CD4-positive, alpha-beta T cell treated with Interleukin-4 for 1 hour (primary cell): ENCODE data around the gene PCNT.
"Not testable (repeated sequence)": the region's sequence is repeated elsewhere in the genome, so short reads cannot be mapped to it uniquely, and the experiment has no call there.

Source experiments
- DNase-seq, 2 donors: peaks; one replicate each; pipeline ENCODE4 v3.0.0-alpha.2; 2020 to 2022

The PCNT gene

DNA sequence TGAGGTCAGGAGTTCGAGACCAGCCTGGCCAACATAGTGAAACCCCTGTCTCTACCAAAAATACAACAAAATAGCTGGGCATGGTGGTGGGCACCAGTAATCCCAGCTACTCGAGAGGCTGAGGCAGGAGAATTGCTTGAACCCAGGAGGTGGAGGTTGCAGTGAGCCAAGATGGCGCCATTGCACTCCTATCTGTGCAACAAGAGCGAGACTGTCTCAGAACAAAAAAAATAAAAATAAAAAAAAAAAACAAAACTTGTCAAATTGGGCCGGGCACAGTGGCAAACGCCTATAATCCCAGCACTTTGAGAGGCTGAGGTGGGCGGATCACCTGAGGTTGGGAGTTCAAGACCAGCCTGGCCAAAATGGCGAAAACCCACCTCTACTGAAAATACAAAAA, 13.7 kb upstream of the PCNT start:
- DNase-seq, result not testable (repeated sequence)

DNA sequence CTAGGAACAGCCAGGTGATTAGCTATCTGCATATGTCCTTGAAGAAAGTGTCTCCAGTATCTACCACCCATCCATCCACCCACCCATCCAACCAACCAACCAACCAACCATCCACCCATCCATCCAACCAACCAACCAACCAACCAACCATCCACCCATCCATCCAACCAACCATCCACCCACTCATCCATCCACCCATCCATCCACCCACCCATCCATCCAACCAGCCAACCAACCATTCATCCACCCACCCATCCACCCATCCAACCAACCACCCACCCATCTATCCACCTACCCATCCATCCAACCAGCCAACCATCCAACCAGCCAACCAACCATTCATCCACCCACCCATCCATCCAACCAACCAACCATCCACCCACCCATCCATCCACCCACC, 12.4 kb upstream of the PCNT start:
- DNase-seq, result no peak

DNA sequence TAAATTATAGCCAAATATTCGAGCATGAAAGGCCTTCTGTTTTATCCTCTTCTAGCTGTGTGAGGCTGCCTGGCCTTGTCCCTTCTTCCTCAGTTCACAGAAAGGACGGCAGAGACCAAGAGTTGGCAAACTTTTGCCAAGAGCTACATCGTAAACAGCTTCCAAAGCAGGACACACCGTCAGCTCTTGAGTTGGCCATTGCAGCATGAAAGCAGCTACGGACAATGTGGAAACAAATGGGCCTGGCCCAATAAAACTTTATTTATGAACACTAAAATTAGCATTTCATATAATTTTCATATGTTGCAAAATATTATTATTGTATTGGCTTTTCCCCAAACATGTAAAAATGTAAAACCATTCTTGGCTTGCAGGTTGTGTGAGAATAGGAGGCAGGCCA, 11.0 kb upstream of the PCNT start:
- no peak for DNase-seq

DNA sequence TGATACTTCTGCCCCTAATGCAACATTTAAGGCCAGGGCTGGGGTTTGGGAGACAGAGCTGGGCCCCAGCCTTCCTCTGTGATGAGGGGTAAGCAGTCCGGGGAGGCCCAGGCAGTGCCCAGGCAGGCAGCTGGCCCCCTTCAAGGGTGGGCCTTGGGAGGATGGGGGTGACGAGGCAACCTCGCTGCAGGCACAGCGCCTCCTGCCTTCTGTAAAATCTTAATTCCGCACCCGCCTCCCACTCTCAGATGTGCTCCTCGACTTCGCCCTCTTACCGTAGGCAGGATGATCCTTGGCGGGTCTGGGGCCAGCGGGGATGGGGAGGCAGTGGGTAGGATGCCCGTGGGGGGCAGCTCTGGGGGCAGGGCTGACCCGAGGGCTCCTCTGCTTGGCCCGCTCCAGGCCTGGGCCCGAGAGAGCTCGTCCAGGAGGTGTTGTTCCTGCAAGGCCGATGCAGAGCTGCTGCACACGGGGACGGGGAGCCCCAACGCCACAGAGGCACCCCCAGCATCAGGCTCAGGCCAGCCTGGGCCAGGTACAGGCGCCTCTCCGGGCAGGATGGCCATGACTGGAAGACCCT, 9.4 kb upstream of the PCNT start:
- DNase-seq, result no peak

DNA sequence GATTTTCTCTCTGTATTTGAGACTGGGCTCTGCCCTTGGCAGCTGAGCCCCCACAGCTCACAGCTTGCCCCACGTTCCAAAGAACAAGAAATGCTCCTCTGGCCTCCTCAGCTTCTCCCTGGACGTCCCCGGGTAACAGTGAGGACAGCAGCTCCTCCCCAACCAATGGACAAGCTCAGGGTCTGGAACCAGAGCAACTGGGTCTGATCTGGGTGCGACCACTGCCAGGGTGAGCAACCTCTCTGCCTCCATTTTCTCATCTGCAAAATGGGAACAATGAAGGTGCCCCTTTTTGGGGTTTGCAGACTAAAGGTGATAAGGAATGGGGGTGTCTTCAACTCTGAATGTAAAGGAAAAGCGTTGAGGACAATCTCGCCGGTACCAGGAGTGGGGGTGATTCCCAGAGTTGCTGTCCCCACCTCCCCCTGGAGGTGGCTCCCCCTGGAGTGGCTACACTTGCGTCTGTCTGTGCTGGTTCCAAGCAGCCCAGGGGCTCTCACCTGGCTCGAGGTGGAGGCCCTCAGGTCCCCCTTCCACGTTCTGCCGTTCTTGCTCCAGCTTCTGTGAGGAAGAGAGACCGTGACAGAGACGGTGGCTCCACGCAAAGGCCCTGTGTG, 7.1 kb upstream of the PCNT start:
- no peak for DNase-seq

DNA sequence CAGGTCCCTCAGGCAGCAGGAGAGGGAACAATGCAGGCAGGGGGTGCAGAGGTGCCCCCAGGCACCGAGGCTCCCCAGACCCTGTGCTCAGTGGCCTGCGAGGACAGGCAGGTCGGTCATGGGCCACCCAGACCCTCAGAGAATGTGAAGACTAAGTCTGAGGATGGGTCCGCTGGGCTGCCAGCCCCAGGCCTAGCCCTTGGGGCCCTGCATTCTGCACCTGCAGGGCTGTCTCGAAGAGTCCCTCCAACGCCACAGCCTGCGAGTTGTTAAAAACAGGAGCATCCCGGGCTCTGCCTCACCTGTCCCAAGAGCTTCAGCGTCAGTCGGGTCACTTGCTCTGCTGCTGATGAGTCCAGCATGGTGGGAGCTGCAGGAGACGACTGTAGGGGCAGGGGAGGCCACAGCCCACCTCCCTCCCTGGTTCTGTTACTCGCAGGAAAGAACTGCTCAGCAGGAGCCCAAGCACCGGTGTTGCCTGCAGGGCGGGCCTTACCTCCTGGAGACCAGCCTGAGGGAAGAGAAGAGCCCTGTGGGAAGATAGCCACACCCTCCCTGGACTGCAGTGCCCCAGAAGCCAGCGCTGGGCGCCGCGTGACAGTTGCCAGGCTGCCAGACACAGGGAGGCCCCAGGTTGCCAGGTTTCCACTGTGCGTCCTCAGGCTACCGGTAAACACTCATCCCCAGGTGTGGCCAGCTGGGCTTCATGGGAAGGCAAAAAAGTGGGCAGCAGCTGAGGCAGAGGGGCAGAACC, 6.1 kb upstream of the PCNT start:
- DNase-seq, result no peak

DNA sequence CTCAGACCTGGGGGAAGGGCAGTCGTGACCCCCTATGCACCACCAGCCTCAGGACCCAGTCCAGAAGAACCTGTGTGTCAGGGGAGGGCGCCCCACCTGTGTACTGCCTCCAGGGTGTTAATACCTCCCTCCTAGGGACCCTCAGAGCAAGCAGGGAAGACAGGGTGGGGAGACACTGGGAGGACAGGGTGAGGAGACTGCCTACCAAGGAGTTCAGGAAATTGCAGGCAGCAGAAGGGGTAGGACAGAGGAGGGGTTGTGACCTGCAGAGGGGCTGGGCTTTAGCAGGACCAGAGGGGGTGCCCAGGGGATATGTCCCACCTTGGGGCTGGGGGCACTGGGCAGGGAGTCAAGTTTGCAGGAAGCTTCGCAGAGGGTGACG, 5.5 kb upstream of the PCNT start:
- DNase-seq, result no peak

DNA sequence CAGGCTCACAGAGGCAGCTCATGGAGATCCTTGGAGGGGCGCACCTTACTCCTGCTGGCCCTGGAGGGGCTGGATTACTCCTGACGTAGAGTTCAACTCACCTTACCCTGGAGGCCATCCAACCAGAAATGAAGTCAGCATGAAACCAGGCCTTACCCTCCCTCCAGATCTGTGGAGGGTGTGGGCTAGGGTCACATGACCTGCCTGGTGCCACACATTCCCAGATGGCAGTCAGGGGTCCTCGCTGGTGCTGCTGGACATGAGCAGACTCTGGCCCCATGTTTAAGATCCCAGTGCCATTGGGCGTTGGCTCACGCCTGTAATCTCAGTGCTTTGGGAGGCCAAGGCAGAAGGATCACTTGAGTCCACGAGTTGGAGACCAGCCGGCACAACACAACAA, 4.8 kb upstream of the PCNT start:
- no peak for DNase-seq

DNA sequence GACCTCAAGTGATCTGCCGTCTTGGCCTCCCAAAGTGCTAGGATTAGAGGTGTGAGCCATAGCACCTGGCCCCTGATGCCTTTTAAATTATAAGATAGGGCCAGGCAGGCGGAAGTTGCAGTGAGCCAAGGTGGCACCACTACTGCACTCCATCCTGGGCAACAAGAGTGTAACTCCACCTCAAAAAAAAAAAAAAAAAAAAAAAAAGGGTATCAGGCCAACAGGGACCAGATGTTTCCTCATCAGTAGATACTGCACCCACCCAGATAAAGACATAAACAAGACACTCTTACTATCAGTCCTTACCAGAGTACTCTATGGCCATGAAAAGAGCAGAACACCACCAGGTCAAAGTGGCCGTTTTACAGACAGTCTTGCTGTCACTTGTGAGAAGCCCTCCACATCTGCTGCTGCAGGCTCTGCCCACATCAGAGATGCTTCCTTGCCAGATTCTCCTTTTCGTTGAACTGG, 3.6 kb upstream of the PCNT start:
- no peak for DNase-seq

DNA sequence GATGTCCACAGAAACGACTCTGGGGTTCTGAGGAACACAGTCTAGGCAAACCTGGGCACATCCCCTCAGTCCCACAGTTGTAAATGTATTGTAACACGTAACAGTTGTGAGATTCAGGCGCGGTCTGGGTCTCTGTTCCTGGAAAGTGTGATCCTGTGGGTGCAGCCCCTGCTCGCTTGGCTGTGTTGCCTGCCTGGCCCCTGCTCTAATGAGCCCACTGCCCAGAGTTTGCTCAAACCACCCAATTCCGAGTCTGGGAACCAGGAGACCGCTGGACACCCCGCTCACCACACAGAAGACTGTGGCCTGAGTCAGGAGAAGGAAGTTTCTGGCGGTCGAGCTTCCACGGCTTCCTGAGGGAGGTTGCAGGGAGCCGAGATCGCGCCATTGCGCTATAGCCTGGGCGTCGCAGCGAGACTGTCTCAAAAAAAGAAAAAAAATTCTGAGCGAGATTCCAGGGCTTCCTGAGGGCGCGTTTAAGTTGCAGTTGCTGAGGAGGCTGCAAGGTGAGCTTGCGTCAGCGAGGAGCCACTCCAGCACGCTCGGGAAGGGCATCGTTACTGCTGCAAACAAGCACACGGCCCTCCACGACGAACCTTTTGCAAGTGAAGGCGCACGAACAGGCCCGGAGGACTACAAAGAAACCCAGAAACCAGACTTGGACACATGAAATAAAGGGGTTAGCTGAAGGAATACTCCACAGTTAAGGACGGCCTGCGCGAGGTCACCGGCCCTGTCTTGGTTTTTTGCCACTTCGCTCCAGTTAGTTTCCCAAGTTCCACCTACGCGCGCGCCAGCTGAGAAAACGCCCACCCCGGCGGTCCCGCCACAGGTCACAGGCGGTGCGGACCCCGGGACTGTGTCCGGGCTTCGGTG, 1.4 kb upstream of the PCNT start:
- DNase-seq, result no peak

DNA sequence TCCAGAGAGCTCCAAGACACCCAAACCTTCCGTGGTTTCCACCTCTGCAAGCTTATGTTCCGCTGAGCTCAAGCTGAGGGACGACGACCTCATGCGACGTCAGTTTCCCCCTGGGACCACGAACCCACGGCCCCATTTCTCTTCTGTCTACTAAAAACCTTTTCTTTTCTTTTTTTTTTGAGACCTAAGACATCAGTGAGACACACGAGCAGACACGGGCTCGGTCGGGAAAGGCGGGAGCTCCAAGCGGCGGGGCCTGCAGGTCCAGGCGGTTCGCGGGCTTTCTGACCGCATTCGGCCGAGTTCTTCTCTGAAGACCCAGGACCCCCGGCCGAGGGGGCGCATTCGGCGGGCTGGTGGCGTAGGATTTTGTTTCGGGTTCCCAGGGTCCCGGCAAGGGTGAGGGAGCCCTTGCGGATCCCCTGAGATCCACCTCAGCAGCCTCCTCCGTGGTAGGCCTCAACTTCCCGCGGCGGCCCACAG, 688 bp upstream of the PCNT start:
- DNase-seq, result no peak

DNA sequence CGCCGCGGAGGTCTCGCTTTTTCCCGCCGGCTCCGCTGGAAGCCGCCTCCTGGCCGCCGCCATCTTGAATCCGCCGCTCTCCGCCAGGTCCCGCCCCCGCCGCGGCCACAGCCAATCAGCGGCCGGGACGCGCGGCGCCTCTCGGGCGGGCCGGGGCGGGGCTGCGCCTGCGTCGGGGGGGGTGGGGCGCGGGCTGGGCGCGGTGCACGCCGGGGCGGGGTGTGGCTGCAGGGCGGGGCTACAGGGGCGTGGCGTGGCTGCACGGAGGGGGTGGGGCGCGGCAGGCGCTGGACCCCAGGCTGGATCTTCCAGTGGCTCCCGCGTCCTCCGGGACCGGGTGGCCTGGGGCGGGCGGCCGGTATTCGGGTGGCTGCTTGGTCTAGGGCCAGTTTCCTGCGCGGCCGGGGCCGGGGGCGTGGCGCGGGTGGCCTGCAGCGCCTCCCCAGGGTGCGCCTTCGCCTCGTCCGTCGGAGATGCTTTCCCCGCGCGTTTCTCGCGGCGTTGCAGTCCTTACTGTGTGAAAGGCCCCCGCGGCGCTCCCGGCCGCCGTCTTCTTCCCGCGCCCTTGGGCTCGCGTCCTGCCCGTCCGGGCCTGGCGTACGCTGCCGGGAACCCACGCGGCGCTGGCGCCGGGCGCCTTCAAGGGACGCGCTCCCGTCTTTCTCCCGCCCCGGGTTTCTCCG, 575 bp downstream of the PCNT start:
- DNase-seq, result peak; percentile 85 to 86

DNA sequence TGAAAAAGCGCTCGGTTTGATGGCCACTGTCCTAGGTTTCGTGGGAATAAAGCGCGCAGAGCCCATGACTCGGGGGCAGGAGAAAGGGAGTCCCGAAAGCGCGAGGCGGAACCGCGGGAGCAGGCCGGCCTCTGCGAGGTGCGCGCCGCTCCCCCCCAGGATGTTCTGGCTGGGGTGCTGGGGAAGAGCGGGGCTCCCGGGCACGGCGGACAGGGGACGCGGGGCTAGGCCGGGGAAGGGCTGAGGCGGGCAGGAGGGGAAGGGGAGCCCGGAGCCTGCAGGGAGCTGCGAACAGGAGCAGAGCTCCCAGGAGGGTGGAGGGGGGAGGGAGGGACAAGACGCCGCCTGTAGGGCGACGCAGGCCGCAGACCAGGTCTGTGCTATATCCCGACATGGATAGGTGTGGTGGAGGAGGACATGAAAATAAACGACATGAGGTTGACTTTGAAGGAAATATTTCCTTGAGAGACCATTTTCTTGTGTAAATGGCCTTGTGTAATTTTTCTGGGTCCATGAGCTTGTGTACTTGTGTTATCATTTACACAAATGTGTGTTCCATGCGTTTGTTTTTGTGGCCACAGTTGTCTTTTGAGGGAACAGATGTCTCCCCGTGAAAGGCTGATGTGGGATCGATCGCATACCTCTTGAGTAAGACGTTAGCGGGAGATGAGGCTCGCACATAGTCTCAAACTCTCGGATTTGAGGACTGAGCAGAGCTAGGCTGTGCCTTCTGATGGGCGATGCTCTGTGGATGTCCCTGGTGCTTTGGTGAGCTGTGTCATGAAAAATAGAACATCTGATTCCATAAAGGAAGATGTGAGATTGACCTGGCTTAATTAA, 1.3 kb downstream of the PCNT start:
- peak; percentile 16 to 26 for DNase-seq

DNA sequence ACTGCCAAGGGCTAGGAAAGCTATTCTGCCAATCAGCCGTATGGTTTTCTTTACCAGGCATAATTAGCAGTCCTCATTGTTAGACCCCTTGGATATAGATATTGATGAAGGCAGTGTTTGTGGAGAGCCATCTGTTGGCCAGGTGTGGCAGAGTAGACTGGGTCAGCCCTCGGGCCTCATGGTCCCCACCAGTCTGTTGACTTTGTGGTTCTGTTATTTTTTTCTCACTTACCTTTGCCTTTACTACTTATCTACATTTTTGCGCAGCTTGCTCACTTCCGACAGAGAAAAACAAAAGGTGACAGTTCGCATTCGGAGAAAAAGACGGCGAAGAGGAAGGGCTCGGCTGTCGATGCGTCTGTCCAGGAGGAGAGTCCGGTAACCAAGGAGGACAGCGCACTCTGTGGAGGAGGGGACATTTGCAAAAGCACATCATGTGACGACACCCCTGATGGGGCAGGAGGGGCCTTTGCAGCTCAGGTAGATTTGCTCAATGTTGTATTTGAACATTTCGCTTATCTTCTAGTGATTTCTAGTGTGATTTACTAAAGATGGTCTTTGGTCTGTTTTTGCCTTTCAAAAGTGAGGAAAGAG, 2.3 kb downstream of the PCNT start:
- no peak for DNase-seq

DNA sequence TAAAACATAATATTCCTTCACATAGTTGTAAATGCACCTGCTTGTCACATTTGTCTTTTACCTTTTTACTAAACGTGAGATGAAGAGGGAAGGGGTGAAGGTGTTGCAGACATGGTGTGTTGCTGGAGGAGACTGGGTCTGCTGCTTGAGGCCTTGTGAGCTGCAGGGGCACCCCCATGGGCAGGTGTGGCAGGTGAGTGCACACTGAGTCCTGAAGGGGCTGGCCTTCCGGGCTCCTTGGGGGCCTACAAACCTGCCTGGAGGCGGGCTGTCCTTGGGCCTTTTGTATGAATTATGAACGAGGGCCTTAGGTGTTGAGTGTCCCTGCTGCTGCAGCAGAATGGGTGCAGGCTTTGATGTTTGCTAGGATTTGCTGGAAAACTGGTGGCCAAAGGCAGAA, 3.8 kb downstream of the PCNT start:
- DNase-seq, result no peak

DNA sequence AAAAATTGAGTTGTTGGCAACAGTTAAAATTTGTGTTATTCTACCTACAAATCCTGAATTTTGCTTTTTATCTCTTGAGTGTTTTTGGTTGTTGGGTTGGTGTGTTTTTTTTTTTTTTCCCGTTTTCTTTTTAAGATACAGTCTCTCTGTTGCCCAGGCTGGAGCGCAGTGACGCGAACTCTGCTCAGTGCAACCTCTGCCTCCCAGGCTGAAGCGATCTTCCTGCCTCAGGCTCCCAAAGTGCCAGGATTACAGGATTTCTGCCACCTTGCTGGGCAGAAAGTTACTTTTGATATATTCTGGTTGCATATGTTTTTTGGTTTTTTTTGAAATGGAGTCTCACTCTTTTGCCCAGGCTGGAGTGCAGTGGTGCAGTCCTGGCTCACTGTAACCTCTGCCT, 4.2 kb downstream of the PCNT start:
- DNase-seq, result no peak

DNA sequence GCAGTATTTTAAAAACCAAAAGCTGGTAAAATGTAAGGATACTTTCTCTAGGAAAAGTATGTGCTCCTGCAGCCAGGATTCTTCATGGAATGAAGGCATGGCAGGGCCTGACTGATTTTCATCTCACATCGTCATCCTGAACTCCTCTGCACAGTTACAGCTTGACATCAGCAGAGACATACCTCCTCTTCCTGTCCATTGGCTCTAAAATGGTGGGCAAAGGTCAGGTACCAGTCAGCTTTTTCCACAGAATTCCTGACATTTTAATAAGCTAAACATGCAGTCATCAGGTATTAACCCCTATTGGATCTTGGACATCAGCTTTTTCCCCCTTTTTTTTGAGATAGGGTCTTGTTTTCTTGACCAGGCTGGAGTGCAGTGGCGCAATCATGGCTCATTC, 5.8 kb downstream of the PCNT start:
- no peak for DNase-seq

DNA sequence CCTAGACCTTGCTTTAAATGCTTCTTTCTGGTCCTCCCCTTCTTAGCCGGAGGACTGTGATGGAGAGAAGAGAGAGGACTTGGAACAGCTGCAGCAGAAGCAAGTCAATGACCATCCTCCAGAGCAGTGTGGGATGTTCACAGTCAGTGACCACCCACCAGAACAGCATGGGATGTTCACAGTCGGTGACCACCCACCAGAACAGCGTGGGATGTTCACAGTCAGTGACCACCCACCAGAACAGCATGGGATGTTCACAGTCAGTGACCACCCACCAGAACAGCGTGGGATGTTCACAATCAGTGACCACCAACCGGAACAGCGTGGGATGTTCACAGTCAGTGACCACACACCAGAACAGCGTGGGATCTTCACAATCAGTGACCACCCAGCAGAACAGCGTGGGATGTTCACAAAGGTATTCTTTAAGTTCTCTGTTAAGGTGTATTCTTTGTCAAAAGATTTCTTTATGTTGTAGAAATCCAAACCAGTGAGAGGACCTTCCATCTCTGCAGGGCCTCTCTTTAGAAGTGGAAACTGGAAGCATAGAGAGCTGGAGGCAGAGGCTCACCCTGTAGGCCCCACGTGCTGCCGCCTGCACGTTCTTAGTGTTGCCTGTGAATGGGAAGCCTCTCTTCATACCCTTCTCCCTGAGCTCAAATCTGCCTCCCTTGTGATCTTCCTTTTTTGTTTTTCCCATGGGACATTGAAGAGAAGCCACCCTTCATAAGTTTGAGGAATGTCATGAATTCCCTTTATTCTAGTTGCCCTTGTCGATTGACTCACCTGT, 10.6 kb downstream of the PCNT start:
- DNase-seq, result no peak

DNA sequence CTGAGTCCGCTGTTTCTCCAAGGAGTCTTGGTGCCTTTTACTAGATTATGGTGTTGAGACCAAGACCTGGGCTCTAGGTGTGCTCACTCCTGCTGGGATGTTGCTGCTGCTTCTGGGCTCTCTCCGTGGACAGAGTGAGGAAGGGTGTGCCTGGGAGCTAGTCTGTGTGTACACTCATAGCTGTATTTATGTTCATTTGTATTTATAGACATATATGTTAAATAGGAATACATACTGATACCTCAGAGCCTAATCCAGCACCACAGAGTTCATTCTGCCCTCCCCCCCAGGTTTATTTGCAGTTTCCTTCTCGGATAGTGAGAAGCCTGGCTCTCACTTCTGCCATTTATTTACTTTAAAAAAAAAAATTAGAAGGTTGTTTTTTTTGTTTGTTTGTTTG, 12.6 kb downstream of the PCNT start:
- DNase-seq, result no peak

DNA sequence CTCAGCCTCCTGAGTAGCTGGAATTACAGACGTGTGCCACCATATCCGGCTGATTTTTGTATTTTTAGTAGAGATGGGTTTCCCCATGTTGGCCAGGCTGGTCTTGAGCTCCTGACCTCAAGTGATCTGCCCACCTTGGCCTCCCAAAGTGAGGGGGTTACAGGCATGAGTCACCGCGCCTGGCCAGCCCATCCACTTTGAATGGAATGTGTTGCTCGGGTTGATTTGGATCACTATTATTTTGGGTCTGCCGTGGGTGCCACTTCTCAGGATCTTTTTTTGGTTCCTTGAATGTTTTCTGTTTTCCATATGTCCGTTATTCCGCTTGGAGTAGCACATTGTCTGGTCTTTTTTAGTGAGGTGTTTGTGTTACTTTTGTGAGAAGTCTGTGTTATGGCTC, 17.0 kb downstream of the PCNT start:
- DNase-seq, result no peak
